Measurements from ENCODE around the gene ANO4.
"Not testable (repeated sequence)": the region's sequence is repeated elsewhere in the genome, so short reads cannot be mapped to it uniquely, and the experiment has no call there.

ANO4 gene

DNA sequence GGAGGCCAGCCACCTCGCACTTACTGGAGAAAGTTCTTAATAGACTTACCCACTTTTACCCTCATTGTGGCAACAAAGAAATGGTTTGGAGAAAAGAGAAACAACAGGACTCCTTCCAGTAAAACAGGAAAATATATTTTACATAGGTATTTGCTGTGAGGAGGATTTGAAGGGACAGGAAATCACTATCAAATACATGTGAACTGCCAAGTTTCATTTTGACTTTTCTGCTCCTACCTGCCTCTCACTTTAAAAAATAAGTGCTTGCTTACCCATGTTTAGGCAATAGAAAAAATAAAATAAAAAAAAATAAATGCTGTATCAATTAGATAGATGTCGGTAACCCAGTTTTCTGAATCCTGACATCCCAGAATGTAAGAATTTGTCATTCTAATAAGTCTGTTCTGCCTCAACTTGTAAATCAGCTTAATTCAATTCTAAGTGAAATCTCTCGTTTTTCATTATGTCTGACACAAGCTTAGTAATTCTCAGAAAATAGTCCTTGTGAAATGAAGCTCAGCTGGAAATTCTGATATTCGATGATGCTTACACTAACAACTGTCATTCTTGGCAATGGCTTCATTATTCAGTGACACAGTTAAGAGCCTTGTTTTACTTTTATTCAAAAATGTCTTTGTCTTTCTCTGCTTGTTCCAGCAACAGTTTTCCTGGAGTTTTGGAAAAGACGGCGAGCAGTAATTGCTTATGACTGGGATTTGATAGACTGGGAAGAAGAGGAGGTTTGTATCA is 284.1 kb downstream of the ANO4 start:
- no peak for DNase-seq (ENCODE audit: low read depth in 2 of 2, low spot score in 1 of 2)

DNA sequence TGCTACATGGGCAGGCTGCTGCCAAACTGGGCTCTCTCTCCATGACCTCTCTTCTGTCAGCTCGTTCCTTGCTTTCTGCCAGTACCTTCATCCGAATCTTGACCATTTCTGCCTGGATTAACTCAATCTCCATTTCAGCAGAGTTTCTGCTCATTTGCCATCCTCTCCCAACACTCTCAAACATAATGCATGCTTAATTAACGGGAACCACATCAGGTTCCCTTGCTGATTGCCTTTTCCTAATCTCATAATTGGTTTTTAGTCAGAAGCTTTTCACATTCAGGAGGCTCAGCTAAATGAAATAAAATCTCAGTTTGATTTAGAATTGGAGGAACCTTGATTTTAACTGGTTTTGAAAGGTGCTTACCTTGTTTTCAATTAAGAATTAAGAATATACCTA is 288.1 kb downstream of the ANO4 start:
- DNase-seq (ENCODE audit: low read depth in 2 of 2, low spot score in 1 of 2), result no peak

- DNase-seq (ENCODE audit: low read depth in 2 of 2, low spot score in 1 of 2), result no peak
Measured at GRCh38 chr12:101086490-101087135, 292.0 kb downstream of the ANO4 start.

- DNase-seq (ENCODE audit: low read depth in 2 of 2, low spot score in 1 of 2), result no peak
Measured at GRCh38 chr12:101087920-101088319, 293.3 kb downstream of the ANO4 start.

GRCh38 chr12:101089271-101089670 is 294.7 kb downstream of the ANO4 start:
- no peak for DNase-seq (ENCODE audit: low read depth in 2 of 2, low spot score in 1 of 2)

- not testable (repeated sequence) for DNase-seq (ENCODE audit: low read depth in 2 of 2, low spot score in 1 of 2)
Measured at GRCh38 chr12:101090222-101090621, 295.6 kb downstream of the ANO4 start.

- DNase-seq (ENCODE audit: low read depth in 2 of 2, low spot score in 1 of 2), result no peak
Measured at GRCh38 chr12:101097829-101098580, 303.4 kb downstream of the ANO4 start.

- no peak for DNase-seq (ENCODE audit: low read depth in 2 of 2, low spot score in 1 of 2)
Measured at GRCh38 chr12:101107032-101107763, 312.6 kb downstream of the ANO4 start.

DNA sequence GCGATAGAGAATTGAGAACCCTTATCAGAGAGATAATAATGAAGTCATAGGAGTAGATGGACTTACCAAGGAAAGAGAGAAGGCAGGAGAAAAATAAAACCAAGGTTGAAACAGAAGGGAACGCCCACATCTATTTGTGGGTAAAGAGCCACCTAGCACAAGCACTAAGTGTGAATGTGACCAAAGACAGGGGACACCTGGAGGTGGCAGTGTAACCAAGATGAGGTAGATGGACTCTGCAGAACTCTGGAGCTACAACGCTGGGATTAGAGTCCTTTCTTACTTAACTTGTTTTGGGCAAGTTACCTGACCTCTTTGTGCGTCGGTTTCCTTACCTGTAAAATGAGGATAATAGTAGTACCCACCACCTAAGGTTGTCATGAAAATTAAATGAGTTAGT is 313.6 kb downstream of the ANO4 start:
- no peak for DNase-seq (ENCODE audit: low read depth in 2 of 2, low spot score in 1 of 2)

- no peak for DNase-seq (ENCODE audit: low read depth in 2 of 2, low spot score in 1 of 2)
Measured at GRCh38 chr12:101110866-101111265, 316.3 kb downstream of the ANO4 start.

- no peak for DNase-seq (ENCODE audit: low read depth in 2 of 2, low spot score in 1 of 2)
Measured at GRCh38 chr12:101111441-101111840, 316.9 kb downstream of the ANO4 start.

GRCh38 chr12:101115326-101115725 is 320.8 kb downstream of the ANO4 start:
- no peak for DNase-seq (ENCODE audit: low read depth in 2 of 2, low spot score in 1 of 2)

- DNase-seq (ENCODE audit: low read depth in 2 of 2, low spot score in 1 of 2), result no peak
Measured at GRCh38 chr12:101116911-101117310, 322.3 kb downstream of the ANO4 start.

DNA sequence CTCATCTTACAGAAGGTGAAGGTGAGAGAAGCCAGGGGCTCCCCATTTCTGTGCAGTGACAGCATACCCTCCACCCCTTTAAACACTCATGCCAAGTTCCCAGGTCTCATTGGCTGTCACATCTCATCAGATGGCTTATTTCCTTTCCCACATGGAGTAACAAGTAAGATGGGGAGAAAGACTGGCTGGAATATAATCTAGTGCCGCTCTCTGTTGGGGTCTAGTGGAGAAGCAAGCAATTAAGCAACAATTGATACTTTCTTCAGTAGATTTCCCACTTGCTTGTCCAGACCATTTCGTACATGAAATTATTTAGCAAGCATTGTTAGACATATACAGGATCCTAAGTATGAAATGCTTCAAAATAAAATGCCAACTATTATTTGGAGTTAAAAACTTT is 323.3 kb downstream of the ANO4 start:
- DNase-seq (ENCODE audit: low read depth in 2 of 2, low spot score in 1 of 2), result no peak

GRCh38 chr12:101127521-101128219 is 333.1 kb downstream of the ANO4 start:
- DNase-seq (ENCODE audit: low read depth in 2 of 2, low spot score in 1 of 2), result no peak

DNA sequence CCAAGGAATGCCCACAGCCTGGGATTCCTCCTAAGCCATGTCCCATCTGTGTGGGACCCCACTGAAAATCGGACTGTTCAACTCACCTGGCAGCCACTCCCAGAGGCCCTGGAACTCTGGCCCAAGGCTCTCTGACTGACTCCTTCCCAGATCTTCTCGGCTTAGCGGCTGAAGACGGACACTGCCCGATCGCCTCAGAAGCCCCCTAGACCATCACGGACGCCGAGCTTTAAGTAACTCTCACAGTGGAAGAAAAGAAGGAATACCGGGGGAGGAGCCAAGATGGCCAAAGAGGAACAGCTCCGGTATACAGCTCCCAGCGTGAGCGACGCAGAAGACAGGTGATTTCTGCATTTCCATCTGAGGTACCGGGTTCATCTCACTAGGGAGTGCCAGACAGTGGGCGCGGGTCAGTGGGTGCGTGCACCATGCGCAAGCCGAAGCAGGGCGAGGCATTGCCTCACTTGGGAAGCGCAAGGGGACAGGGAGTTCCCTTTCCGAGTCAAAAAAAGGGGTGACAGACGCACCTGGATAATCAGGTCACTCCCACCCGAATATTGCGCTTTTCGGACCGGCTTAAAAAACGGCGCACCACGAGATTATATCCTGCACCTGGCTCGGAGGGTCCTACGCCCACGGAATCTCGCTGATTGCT is 351.3 kb downstream of the ANO4 start:
- DNase-seq (ENCODE audit: low read depth in 2 of 2, low spot score in 1 of 2), result not testable (repeated sequence)

DNA sequence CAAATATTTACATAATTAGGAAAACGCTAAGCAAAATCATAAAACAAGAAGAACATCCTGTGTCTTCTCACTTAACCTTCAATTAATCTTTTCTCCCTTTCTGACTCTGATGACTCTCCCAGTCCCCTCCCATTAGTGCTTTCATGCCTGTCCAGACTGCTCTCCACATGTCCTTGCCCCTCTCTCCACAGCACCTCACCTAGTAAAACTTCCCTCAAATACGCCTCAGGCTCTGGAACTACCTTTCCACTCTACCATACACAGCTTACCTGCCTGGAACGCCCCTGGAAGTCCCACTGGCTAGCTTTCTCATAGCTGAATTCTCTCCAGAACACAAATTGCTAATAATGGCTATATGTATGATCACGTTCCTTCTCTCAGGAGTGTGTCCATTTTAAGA is 370.7 kb downstream of the ANO4 start:
- DNase-seq (ENCODE audit: low read depth in 2 of 2, low spot score in 1 of 2), result no peak

DNA sequence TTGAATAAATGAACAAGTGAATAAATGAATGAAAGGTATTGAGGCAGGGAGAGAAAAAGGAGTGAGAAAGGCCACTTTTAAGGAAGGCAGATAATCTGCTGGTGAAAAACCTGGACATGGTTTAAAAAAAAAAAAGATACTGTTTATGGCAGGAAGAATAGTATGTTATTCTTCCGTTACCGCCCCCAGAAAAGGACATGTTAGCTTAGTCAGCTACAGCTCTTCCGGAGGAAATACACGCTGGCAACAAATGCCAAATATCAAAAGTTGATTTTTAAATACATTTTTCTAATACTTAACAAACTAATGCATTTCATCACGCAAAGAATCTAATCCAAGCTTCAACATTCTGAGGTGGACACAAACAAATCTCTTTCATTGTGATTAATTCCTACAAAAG is 372.3 kb downstream of the ANO4 start:
- no peak for DNase-seq (ENCODE audit: low read depth in 2 of 2, low spot score in 1 of 2)

DNA sequence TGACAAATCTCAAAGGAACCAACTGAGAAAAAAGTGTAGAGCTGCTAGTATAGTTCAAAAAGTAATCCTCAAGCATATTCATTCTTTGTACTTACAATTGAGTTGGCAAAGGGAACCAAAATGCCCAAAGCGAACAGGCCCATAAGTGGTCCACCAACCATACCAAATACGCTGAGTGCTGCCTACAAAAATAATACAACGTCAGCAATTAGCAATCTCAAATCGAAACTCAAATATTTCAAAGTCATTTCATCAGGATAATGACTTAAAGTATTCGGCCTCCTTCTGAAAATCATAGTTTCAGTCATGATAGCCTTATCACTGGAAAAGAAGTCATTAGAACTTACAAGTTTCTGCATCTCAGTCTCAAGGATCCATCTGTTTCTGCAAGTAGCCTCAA is 373.4 kb downstream of the ANO4 start:
- DNase-seq (ENCODE audit: low read depth in 2 of 2, low spot score in 1 of 2), result no peak

DNA sequence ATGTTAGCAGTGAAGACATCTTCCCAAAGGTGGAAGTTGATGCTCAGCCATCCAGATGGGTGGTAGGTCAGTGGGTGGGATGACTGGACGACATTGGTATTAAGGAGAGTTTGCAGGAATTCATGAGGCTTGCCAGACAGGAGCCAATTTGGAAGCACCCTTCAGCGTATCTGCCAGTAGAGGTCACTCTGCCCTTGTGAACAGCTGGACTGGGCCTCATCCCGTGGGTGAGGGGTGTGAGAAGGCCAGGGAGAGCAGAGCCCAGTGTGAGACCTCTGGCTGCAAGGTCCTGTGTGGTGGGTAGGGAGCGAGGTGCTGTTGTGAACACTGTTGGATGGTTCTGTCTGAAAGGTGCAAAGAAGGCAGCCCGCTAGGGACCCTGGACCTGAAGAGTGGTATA is 377.7 kb downstream of the ANO4 start:
- no peak for DNase-seq (ENCODE audit: low read depth in 2 of 2, low spot score in 1 of 2)
